HG03469 (cell line): Measurements from ENCODE around the gene VEPH1.

Source experiments
- ATAC-seq: cut with Tn5 transposase; IDR thresholded peaks from one replicate; pipeline ENCODE4 v1.9.1; 2021; ENCODE audit warnings: mild to moderate bottlenecking, moderate library complexity, moderate number of reproducible peaks; ENCODE audit not compliant: unreplicated experiment

Gene VEPH1

GRCh38 chr3:157313186-157313585, 190.0 kb downstream of the VEPH1 start:
- ATAC-seq, result no peak

GRCh38 chr3:157312376-157312745, 190.9 kb downstream of the VEPH1 start:
- ATAC-seq, result no peak

- no peak for ATAC-seq
Measured at GRCh38 chr3:157311633-157312375, 191.4 kb downstream of the VEPH1 start.

- no peak for ATAC-seq
Measured at GRCh38 chr3:157310329-157311052, 192.7 kb downstream of the VEPH1 start.

- ATAC-seq, result no peak
Measured at GRCh38 chr3:157306502-157306901, 196.7 kb downstream of the VEPH1 start.

GRCh38 chr3:157305392-157305791, 197.8 kb downstream of the VEPH1 start:
- no peak for ATAC-seq

GRCh38 chr3:157301755-157302154, 201.5 kb downstream of the VEPH1 start:
- no peak for ATAC-seq

- no peak for ATAC-seq
Measured at GRCh38 chr3:157300981-157301663, 202.1 kb downstream of the VEPH1 start.

GRCh38 chr3:157300094-157300493, 203.1 kb downstream of the VEPH1 start:
- no peak for ATAC-seq

- no peak for ATAC-seq
Measured at GRCh38 chr3:157297328-157297915, 205.8 kb downstream of the VEPH1 start.

- ATAC-seq, result no peak
Measured at GRCh38 chr3:157294953-157295352, 208.3 kb downstream of the VEPH1 start.

GRCh38 chr3:157294491-157294890, 208.7 kb downstream of the VEPH1 start:
- no peak for ATAC-seq

- no peak for ATAC-seq
Measured at GRCh38 chr3:157290766-157291165, 212.4 kb downstream of the VEPH1 start.

- ATAC-seq, result no peak
Measured at GRCh38 chr3:157285966-157286365, 217.2 kb downstream of the VEPH1 start.

- ATAC-seq, result no peak
Measured at GRCh38 chr3:157285141-157285540, 218.1 kb downstream of the VEPH1 start.

GRCh38 chr3:157284688-157285087, 218.5 kb downstream of the VEPH1 start:
- no peak for ATAC-seq

GRCh38 chr3:157282261-157283191, 220.7 kb downstream of the VEPH1 start:
- no peak for ATAC-seq

GRCh38 chr3:157280786-157281185, 222.4 kb downstream of the VEPH1 start:
- ATAC-seq, result no peak

- ATAC-seq, result no peak
Measured at GRCh38 chr3:157280354-157280753, 222.9 kb downstream of the VEPH1 start.

GRCh38 chr3:157279237-157279636, 224.0 kb downstream of the VEPH1 start:
- no peak for ATAC-seq
